Mesenteric fat pad (tissue), 1 donor: Measurements from ENCODE around the gene PTPRCAP. TPM values are rescaled to one million over a fixed set of nuclear protein-coding genes. Genes with fewer than 3 reads are reported as not detected.

ENCODE experiments used
- DNase-seq: peaks from one replicate; pipeline ENCODE4 v3.0.0-alpha.2; 2020; ENCODE audit warnings: low spot score
- total RNA-seq: library from RNA; stranded (reverse); fragmentation: NEBNext Ultra II Directional; extraction: Animal tissue kit (Norgen Biotek cat#: 25700); gene quantifications from one replicate; pipeline ENCODE4 v1.2.1, GENCODE V29; 2021
- donor health status: DM: yes; HTN: yes; CAD: no.

PTPRCAP gene
- total RNA-seq, 1 donor from 2014 or later: 3.3 TPM

GRCh38 chr11:67397986-67398660 is 39.4 kb downstream of the PTPRCAP start:
- no peak for DNase-seq

GRCh38 chr11:67397536-67397935 is 39.9 kb downstream of the PTPRCAP start:
- DNase-seq: no peak

GRCh38 chr11:67396587-67397389 is 40.7 kb downstream of the PTPRCAP start:
- no peak for DNase-seq

GRCh38 chr11:67396259-67396581 is 41.3 kb downstream of the PTPRCAP start:
- DNase-seq: no peak

- DNase-seq: no peak
These were observed 41.8 kb downstream of the PTPRCAP start for GRCh38 chr11:67395555-67396258.

- DNase-seq: no peak
These were observed 43.5 kb downstream of the PTPRCAP start for GRCh38 chr11:67393990-67394389.

- DNase-seq: no peak
These were observed 44.0 kb downstream of the PTPRCAP start for GRCh38 chr11:67393437-67393836.

- DNase-seq: no peak
These were observed 45.2 kb downstream of the PTPRCAP start for GRCh38 chr11:67392183-67392715.

- peak; percentile 97 for DNase-seq
These were observed 45.9 kb downstream of the PTPRCAP start, which contains the start of gene RAD9A for GRCh38 chr11:67391304-67392182. TSS of gene RAD9A (plus strand) at chr11:67391986. CDS start at chr11:67392045, 59 bp downstream.

- no peak for DNase-seq
These were observed 46.6 kb downstream of the PTPRCAP start for GRCh38 chr11:67390947-67391303.

- no peak for DNase-seq
These were observed 48.0 kb downstream of the PTPRCAP start for GRCh38 chr11:67389477-67389876.

GRCh38 chr11:67387518-67387917 is 50.0 kb downstream of the PTPRCAP start:
- DNase-seq: no peak

GRCh38 chr11:67387069-67387468 is 50.4 kb downstream of the PTPRCAP start:
- no peak for DNase-seq

Other genes with a start within 250 kb of the PTPRCAP start
- gene GRK2, start 171.2 kb downstream of the PTPRCAP start, total RNA-seq: 60.2 TPM
- gene ANKRD13D, start 148.4 kb downstream of the PTPRCAP start, total RNA-seq: 42.5 TPM
- gene SSH3, start 134.2 kb downstream of the PTPRCAP start, total RNA-seq: 19.9 TPM
- 72.9 TPM for gene POLD4, start 84.1 kb downstream of the PTPRCAP start, total RNA-seq
- 7.7 TPM for gene CLCF1, start 64.1 kb downstream of the PTPRCAP start, total RNA-seq
- 10.4 TPM for gene RAD9A, start 45.7 kb downstream of the PTPRCAP start, total RNA-seq
- gene PPP1CA, start 35.8 kb downstream of the PTPRCAP start, total RNA-seq: 92.4 TPM
- 5.3 TPM for gene TBC1D10C, start 33.6 kb downstream of the PTPRCAP start, total RNA-seq
- gene CARNS1, start 22.0 kb downstream of the PTPRCAP start, total RNA-seq: 0.29 TPM
- 32.4 TPM for gene RPS6KB2, start 9.2 kb downstream of the PTPRCAP start, total RNA-seq
- gene CORO1B, start 5.8 kb upstream of the PTPRCAP start, total RNA-seq: 83.1 TPM
- gene GPR152, start 15.0 kb upstream of the PTPRCAP start, total RNA-seq: not detected
- 3.8 TPM for gene CABP4, start 17.7 kb upstream of the PTPRCAP start, total RNA-seq
- gene TMEM134, start 31.6 kb upstream of the PTPRCAP start, total RNA-seq: 43.2 TPM
- 39.5 TPM for gene AIP, start 45.3 kb upstream of the PTPRCAP start, total RNA-seq
- gene PITPNM1, start 67.7 kb upstream of the PTPRCAP start, total RNA-seq: 29.5 TPM
- gene CDK2AP2, start 70.5 kb upstream of the PTPRCAP start, total RNA-seq: 59.6 TPM
- gene CABP2, start 85.8 kb upstream of the PTPRCAP start, total RNA-seq: not detected
- gene GSTP1, start 146.1 kb upstream of the PTPRCAP start, total RNA-seq: 355 TPM
- 147 TPM for gene NDUFV1, start 169.3 kb upstream of the PTPRCAP start, total RNA-seq
- gene NUDT8, start 192.3 kb upstream of the PTPRCAP start, total RNA-seq: 12.9 TPM
- gene TBX10, start 202.1 kb upstream of the PTPRCAP start, total RNA-seq: not detected
- gene ACY3, start 213.0 kb upstream of the PTPRCAP start, total RNA-seq: not detected
- gene ALDH3B2, start 236.9 kb upstream of the PTPRCAP start, total RNA-seq: not detected